Peyer's patch (tissue), 4 donors: ENCODE results near the gene ARL15. TPM values are rescaled to one million over a fixed set of nuclear protein-coding genes. Genes with fewer than 3 reads are reported as not detected.

Experiments used
- DNase-seq, 3 donors: peaks; one replicate each; pipeline ENCODE4 v3.0.0-alpha.2; 2017 to 2019
- H3K27ac ChIP-seq, 4 donors: fragments of 200-600 bp; sonication (generic); one replicate each; pipeline ENCODE4 v1.5.1; 2016 to 2019
- H3K27me3 ChIP-seq, 2 donors: fragments of 200-600 bp; sonication (generic); one replicate each; pipeline ENCODE4 v1.5.1; 2019
- H3K36me3 ChIP-seq, 3 donors: fragments of 200-600 bp; sonication (generic); one replicate each; pipeline ENCODE4 v1.5.1; 2016 to 2019
- H3K4me1 ChIP-seq, 4 donors: fragments of 200-600 bp; sonication (generic); one replicate each; pipeline ENCODE4 v1.5.1; 2016 to 2019
- H3K4me3 ChIP-seq, 4 donors: fragments of 200-600 bp; sonication (generic); 1 replicate in 3 of 4; 2 replicates in 1 of 4; pipeline ENCODE4 v1.5.1; 2016 to 2019; ENCODE audit warnings: mild to moderate bottlenecking in 1 of 4
- H3K9me3 ChIP-seq, 4 donors: fragments of 200-600 bp; sonication (generic); one replicate each; pipeline ENCODE4 v1.5.1; 2016 to 2019; ENCODE audit warnings: mild to moderate bottlenecking in 1 of 4
- CTCF ChIP-seq, 6 experiments: fragments of 450-650 bp in 4 of 6; fragments of 200-600 bp in 2 of 6; sonication (generic) in 1 of 6; IDR thresholded peaks; one replicate each; pipeline ENCODE4 v1.5.1; 2017 to 2019; ENCODE audit warnings: antibody characterized with exemption in 6 of 6, mild to moderate bottlenecking in 3 of 6, moderate library complexity in 1 of 6
- POLR2A ChIP-seq, 2 donors: fragments of 450-650 bp; IDR thresholded peaks; one replicate each; pipeline ENCODE4 v1.5.1; 2017; ENCODE audit warnings: antibody characterized with exemption in 2 of 2, mild to moderate bottlenecking in 2 of 2, moderate library complexity in 2 of 2
- total RNA-seq, 4 donors: library from RNA; depleted of rRNA; stranded (reverse); fragments of >200 nt; gene quantifications; one replicate each; pipeline ENCODE4 v1.1.0, GENCODE V29; 2016

The ARL15 gene
- total RNA-seq, 4 donors from 2014 or later = 18.0 to 44.5 (median 38.7) TPM

GRCh38 chr5:53929570-53929969, 380.8 kb downstream of the ARL15 start:
- no peak for DNase-seq
- Histone ChIP-seq H3K4me3 (no peak overlapping the region), H3K4me1 (no peaks in the 10 kb centered on the region), H3K36me3 (no peaks in the 10 kb centered on the region), H3K27me3 (no peaks in the 10 kb centered on the region), H3K27ac (no peak overlapping the region), H3K9me3 (no peaks in the 10 kb centered on the region)
- TF ChIP-seq CTCF (IDR thresholded peaks at IDR 0.05) (no peak), POLR2A (IDR thresholded peaks at IDR 0.05) (no peak)

DNA sequence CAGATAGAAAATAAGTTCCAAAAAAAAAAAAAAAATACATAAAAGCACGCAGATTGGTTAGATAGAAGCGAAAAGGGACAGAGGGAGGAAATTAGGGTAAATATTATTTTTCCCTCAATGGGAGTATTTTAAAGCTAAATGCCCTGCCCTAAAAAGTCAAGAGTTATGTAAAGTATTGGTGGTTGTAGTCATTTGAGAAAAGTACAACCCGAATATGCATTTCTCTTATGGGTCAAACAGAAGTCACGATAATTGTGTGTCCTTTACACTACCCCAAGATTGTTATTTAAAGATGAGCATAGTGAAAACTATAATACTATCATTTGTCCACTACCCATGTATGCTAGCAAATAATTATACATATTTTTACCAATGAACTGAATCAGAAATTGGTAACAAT, 381.2 kb downstream of the ARL15 start:
- Histone ChIP-seq H3K36me3 (no peaks in the 10 kb centered on the region), H3K27ac (no peak overlapping the region)
- no peak for DNase-seq

DNA sequence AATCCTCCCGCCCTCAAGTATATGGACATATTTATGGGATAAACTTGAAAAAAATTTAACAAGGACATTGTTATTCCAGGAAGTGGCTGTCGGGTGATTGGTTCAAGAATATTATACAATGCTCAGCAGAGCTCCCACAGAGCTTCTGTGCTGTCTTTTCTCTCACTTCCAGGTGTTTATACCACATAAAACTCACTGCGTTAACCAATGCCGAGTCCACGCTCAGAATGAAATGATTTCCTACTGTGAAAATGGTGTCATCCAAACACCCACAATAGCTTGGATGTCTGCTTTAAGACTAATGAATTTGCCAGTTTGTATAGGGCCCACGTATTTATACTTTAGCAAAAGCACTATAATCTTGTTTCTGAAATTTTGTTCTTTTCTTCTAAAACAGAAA, 381.7 kb downstream of the ARL15 start:
- H3K27me3 ChIP-seq = no peaks in the 10 kb centered on the region
- DNase-seq = no peak
- H3K27ac ChIP-seq = no peak overlapping the region
- no peaks in the 10 kb centered on the region for H3K9me3 ChIP-seq
- TF ChIP-seq CTCF (IDR thresholded peaks at IDR 0.05) = no peak
- TF ChIP-seq POLR2A (IDR thresholded peaks at IDR 0.05) = no peak
- no peaks in the 10 kb centered on the region for H3K36me3 ChIP-seq
- no peak overlapping the region for H3K4me3 ChIP-seq
- H3K4me1 ChIP-seq = no peaks in the 10 kb centered on the region

More for the DNA sequence above, 381.2 kb downstream of the ARL15 start:
- Histone ChIP-seq H3K4me1 (no peaks in the 10 kb centered on the region), H3K9me3 (no peaks in the 10 kb centered on the region), H3K27me3 (no peaks in the 10 kb centered on the region), H3K4me3 (no peak overlapping the region)
- no peak for TF ChIP-seq CTCF (IDR thresholded peaks at IDR 0.05)
- TF ChIP-seq POLR2A (IDR thresholded peaks at IDR 0.05) = no peak

DNA sequence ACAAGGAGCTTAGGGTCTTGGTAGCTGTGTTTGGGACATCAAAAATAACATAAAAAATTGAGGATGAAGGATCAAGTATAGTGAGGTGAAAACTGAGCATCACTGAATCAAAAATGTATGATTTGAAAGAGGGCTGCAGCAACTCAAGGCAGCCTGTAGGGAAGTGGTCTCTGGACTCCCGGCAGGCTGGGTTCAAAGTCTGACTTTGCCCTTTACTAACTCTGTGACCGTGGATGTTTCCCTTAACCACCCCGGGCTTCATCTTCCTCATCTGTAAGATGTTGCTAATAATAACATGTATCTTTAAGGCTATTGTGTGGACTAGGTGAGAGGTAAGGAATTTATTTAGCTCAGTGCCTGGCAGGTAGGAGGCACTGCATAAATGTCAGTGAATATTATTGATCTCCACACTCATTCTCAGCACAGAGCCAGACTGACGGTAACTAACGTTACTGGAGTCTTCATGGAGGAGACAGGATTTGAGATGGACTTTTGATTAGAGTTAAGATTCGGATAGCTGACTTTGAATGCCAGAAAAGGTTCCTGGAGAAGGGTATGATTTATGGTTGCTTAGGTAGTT, 382.6 kb downstream of the ARL15 start:
- Histone ChIP-seq H3K4me3 (no peak overlapping the region), H3K36me3 (no peaks in the 10 kb centered on the region), H3K9me3 (no peaks in the 10 kb centered on the region), H3K27ac (no peak overlapping the region), H3K27me3 (no peaks in the 10 kb centered on the region), H3K4me1 (no peaks in the 10 kb centered on the region)
- TF ChIP-seq POLR2A (IDR thresholded peaks at IDR 0.05) = no peak
- no peak for DNase-seq

GRCh38 chr5:53926026-53926425, 384.3 kb downstream of the ARL15 start:
- Histone ChIP-seq H3K9me3 (no peaks in the 10 kb centered on the region), H3K4me3 (no peak overlapping the region), H3K4me1 (no peaks in the 10 kb centered on the region), H3K27ac (no peak overlapping the region), H3K36me3 (no peaks in the 10 kb centered on the region), H3K27me3 (no peaks in the 10 kb centered on the region)
- TF ChIP-seq POLR2A (IDR thresholded peaks at IDR 0.05) (no peak), CTCF (IDR thresholded peaks at IDR 0.05) (no peak)
- DNase-seq = no peak

DNA sequence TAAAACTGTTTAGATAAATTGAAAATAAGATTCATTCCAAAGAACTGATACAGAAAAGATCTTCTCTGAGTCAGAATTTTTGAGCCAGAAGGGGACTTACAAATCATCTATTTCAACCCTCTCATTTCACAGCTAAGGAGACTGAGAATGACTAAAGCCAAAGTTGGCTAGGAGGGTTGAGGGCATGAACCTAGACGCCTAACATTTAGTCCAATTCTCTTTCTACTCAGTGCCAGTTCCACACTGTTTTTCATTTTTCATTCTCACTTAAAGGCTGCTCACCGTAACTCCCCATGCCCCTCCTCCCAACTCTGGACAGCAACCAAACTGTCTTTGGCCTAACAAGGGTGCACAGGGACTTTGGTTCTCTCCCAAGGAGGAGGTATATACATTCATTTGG, 386.0 kb downstream of the ARL15 start:
- no peak for TF ChIP-seq CTCF (IDR thresholded peaks at IDR 0.05)
- no peak for TF ChIP-seq POLR2A (IDR thresholded peaks at IDR 0.05)
- no peaks in the 10 kb centered on the region for H3K4me1 ChIP-seq
- H3K27ac ChIP-seq = no peak overlapping the region
- no peaks in the 10 kb centered on the region for H3K9me3 ChIP-seq
- H3K4me3 ChIP-seq = no peak overlapping the region
- DNase-seq = no peak
- H3K27me3 ChIP-seq = no peaks in the 10 kb centered on the region
- H3K36me3 ChIP-seq = no peaks in the 10 kb centered on the region
